Astrocyte (in vitro differentiated cells and primary cell): Measurements from ENCODE around the gene DYNC1LI1. TPM values are rescaled to one million over a fixed set of nuclear protein-coding genes. Genes with fewer than 3 reads are reported as not detected.

ENCODE experiments used
- DNase-seq: peaks from one replicate; pipeline ENCODE4 v3.0.0-alpha.2; 2010; ENCODE audit warnings: low read depth
- FAIRE-seq: peaks from 2 replicates; lab custom pipeline; 2011; peaks lifted over from hg19 to GRCh38; lab: Jason Lieb, UNC
- H2AFZ ChIP-seq: 2 replicates; pipeline ENCODE4 v1.6.0; 2012; ENCODE audit warnings: low read depth, low read length, inconsistent platforms
- H3K27ac ChIP-seq: 2 replicates; pipeline ENCODE4 v1.5.1; 2011; ENCODE audit warnings: low read depth, low read length, inconsistent platforms
- H3K27me3 ChIP-seq: 2 replicates; pipeline ENCODE4 v1.6.0; 2011; ENCODE audit warnings: low read length, inconsistent platforms; ENCODE audit not compliant: insufficient read depth
- H3K36me3 ChIP-seq: 2 replicates; pipeline ENCODE4 v1.5.1; 2011; ENCODE audit warnings: low read length, inconsistent platforms; ENCODE audit not compliant: insufficient read depth
- H3K4me1 ChIP-seq: 2 replicates; pipeline ENCODE4 v1.5.1; 2011; ENCODE audit warnings: low read length, inconsistent platforms; ENCODE audit not compliant: insufficient read depth
- H3K4me2 ChIP-seq: 2 replicates; pipeline ENCODE4 v1.6.0; 2012; ENCODE audit warnings: low read length, inconsistent platforms
- H3K4me3 ChIP-seq: 2 replicates; pipeline ENCODE4 v1.5.1; 2011; ENCODE audit warnings: low read depth, mild to moderate bottlenecking, low read length, inconsistent platforms; ENCODE audit not compliant: insufficient read depth
- H3K79me2 ChIP-seq: 2 replicates; pipeline ENCODE4 v1.6.0; 2012; ENCODE audit warnings: mild to moderate bottlenecking, low read length, inconsistent platforms; ENCODE audit not compliant: insufficient read depth
- H3K9ac ChIP-seq: 2 replicates; pipeline ENCODE4 v1.6.0; 2012; ENCODE audit warnings: mild to moderate bottlenecking, low read length, inconsistent platforms
- H3K9me3 ChIP-seq: 2 replicates; pipeline ENCODE4 v1.5.1; 2012; ENCODE audit warnings: low read depth, mild to moderate bottlenecking, low read length, inconsistent platforms; ENCODE audit not compliant: insufficient read depth
- H4K20me1 ChIP-seq: 2 replicates; pipeline ENCODE4 v1.6.0; 2012; ENCODE audit warnings: low read length, inconsistent platforms; ENCODE audit not compliant: insufficient read depth
- H3K27ac Mint-ChIP-seq: one replicate; pipeline ENCODE4 v1.8.0; 2021; ENCODE audit warnings: mild to moderate bottlenecking, mixed read lengths; ENCODE audit not compliant: unreplicated experiment
- H3K27me3 Mint-ChIP-seq: one replicate; pipeline ENCODE4 v1.8.0; 2021; ENCODE audit warnings: low read depth, mixed read lengths; ENCODE audit not compliant: unreplicated experiment
- H3K36me3 Mint-ChIP-seq: one replicate; pipeline ENCODE4 v1.8.0; 2021; ENCODE audit warnings: low read depth, mixed read lengths; ENCODE audit not compliant: unreplicated experiment
- H3K4me1 Mint-ChIP-seq: one replicate; pipeline ENCODE4 v1.8.0; 2021; ENCODE audit warnings: low read depth, mixed read lengths; ENCODE audit not compliant: unreplicated experiment
- H3K4me3 Mint-ChIP-seq: one replicate; pipeline ENCODE4 v1.8.0; 2021; ENCODE audit warnings: mild to moderate bottlenecking, moderate library complexity, mixed read lengths; ENCODE audit not compliant: unreplicated experiment
- H3K9me3 Mint-ChIP-seq: one replicate; pipeline ENCODE4 v1.8.0; 2021; ENCODE audit warnings: mild to moderate bottlenecking, mixed read lengths; ENCODE audit not compliant: unreplicated experiment
- EZH2 ChIP-seq: IDR thresholded peaks from 2 replicates; pipeline ENCODE4 v1.6.1; 2012; ENCODE audit warnings: mild to moderate bottlenecking, low read length, inconsistent platforms; ENCODE audit not compliant: insufficient read depth
- total RNA-seq: library from RNA; stranded (reverse); gene quantifications from 2 replicates; pipeline ENCODE4 v1.2.1, GENCODE V29; 2021
- TF ChIP-seq, protein P1 (sequence below): IDR thresholded peaks from 2 replicates; pipeline ENCODE4 v1.5.1; 2011; ENCODE audit warnings: low read depth, mild to moderate bottlenecking, inconsistent platforms, low read length, moderate library complexity; ENCODE audit not compliant: insufficient read depth

The DYNC1LI1 gene
- total RNA-seq, 1 donor from 2014 or later, result 43.0 TPM

DNA sequence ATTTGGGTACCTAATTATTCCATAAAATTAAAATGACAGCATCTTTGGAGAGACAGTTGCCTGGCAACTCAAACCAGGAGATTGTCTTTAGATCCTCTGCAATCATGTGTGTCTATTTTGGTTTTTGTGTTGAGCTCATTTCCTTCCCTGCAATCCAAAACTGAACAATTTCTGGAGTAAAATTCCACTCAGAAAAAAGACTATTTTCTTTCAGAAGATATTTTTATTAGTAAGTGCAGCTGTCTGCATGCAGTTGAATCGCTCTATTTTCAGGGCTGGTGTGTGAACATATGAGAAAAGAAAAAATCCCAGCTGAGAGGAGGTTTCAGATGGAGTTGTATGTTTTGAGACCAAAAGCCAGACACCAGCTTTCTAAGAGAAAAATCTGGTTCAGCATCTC is 41.9 kb upstream of the DYNC1LI1 start:
- Histone ChIP-seq H3K36me3 (no peaks in the 10 kb centered on the region), H3K79me2 (no peaks in the 10 kb centered on the region), H4K20me1 (no peaks in the 10 kb centered on the region), H3K27ac (no peak overlapping the region), H3K27me3 (no peaks in the 10 kb centered on the region), H3K9ac (no peak overlapping the region), H3K4me2 (no peak overlapping the region), H3K4me3 (no peak overlapping the region), H3K4me1 (peaks cover 4% of the 10 kb centered on the region), H2AFZ (no peak overlapping the region), H3K9me3 (no peaks in the 10 kb centered on the region)
- Mint-ChIP-seq H3K4me1 (no peaks in the 10 kb centered on the region), H3K36me3 (no peaks in the 10 kb centered on the region), H3K27me3 (peaks cover 12% of the 10 kb centered on the region), H3K9me3 (peaks cover 2% of the 10 kb centered on the region), H3K27ac (no peak overlapping the region), H3K4me3 (no peak overlapping the region)
- DNase-seq (no peak), FAIRE-seq (no peak)
- TF ChIP-seq, protein P1, sequence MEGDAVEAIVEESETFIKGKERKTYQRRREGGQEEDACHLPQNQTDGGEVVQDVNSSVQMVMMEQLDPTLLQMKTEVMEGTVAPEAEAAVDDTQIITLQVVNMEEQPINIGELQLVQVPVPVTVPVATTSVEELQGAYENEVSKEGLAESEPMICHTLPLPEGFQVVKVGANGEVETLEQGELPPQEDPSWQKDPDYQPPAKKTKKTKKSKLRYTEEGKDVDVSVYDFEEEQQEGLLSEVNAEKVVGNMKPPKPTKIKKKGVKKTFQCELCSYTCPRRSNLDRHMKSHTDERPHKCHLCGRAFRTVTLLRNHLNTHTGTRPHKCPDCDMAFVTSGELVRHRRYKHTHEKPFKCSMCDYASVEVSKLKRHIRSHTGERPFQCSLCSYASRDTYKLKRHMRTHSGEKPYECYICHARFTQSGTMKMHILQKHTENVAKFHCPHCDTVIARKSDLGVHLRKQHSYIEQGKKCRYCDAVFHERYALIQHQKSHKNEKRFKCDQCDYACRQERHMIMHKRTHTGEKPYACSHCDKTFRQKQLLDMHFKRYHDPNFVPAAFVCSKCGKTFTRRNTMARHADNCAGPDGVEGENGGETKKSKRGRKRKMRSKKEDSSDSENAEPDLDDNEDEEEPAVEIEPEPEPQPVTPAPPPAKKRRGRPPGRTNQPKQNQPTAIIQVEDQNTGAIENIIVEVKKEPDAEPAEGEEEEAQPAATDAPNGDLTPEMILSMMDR, result no peak
- no peak for TF ChIP-seq EZH2

DNA sequence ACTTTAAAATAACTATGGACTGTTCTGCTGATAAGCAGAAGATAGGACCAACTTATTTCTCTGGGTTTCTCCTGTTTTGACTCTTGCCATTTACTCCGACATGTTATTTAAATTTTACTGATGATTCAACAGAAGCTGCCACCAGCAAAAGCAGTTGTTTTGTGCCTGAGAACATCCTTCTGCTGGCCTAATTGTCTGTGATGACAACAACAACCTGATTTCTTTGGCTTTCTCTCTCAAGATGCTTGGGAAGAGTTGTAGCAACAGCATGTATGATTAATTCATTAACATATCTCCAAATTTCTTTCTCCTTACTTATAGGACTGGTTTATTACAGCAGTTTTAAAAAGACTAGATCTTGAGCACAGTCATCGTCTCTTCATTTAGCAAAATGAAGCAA is 36.9 kb upstream of the DYNC1LI1 start:
- H3K79me2 ChIP-seq, result no peaks in the 10 kb centered on the region
- H3K4me2 ChIP-seq, result no peak overlapping the region
- H3K9me3 ChIP-seq, result no peaks in the 10 kb centered on the region
- H3K4me3 Mint-ChIP-seq, result no peak overlapping the region
- no peak overlapping the region for H3K4me3 ChIP-seq
- H3K36me3 ChIP-seq, result no peaks in the 10 kb centered on the region
- H3K4me1 Mint-ChIP-seq, result no peaks in the 10 kb centered on the region
- H4K20me1 ChIP-seq, result no peaks in the 10 kb centered on the region
- TF ChIP-seq EZH2, result no peak
- TF ChIP-seq, protein P1, result no peak
- H3K27me3 Mint-ChIP-seq, result peaks cover 17% of the 10 kb centered on the region
- no peak overlapping the region for H2AFZ ChIP-seq
- no peak overlapping the region for H3K27ac ChIP-seq
- peaks cover 5% of the 10 kb centered on the region for H3K9me3 Mint-ChIP-seq
- no peaks in the 10 kb centered on the region for H3K36me3 Mint-ChIP-seq
- H3K27ac Mint-ChIP-seq, result no peak overlapping the region
- no peak for FAIRE-seq
- no peak overlapping the region for H3K9ac ChIP-seq
- DNase-seq, result no peak
- H3K27me3 ChIP-seq, result no peaks in the 10 kb centered on the region
- no peaks in the 10 kb centered on the region for H3K4me1 ChIP-seq

DNA sequence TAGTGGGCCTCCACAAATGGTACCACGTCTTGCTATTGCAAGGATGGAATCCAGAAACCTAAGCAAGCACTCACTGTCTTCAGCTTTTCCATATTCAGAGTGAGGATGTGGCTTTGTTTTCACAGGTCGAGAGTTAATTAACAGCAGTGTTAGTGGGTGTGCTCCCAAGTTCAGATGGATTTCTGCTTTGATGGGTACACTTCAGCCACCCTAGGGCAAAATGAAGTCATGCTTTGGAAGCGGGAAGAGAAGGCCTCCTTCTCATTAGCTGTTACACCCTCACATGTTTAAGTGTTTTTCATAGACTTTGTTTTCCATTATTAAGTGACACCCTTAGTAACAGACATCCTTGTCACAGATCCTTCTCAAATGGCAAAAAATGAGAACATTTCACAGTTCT is 36.3 kb upstream of the DYNC1LI1 start:
- no peaks in the 10 kb centered on the region for H3K4me1 Mint-ChIP-seq

More for the DNA sequence above, 36.3 kb upstream of the DYNC1LI1 start:
- Mint-ChIP-seq H3K36me3 (no peaks in the 10 kb centered on the region), H3K27ac (no peak overlapping the region), H3K4me3 (no peak overlapping the region), H3K27me3 (peaks cover 20% of the 10 kb centered on the region), H3K9me3 (peaks cover 5% of the 10 kb centered on the region)
- no peak overlapping the region for H3K4me3 ChIP-seq
- H2AFZ ChIP-seq, result no peak overlapping the region
- H3K9me3 ChIP-seq, result no peaks in the 10 kb centered on the region
- no peak overlapping the region for H3K27ac ChIP-seq
- no peak overlapping the region for H3K4me2 ChIP-seq
- DNase-seq (no peak), FAIRE-seq (no peak)
- no peaks in the 10 kb centered on the region for H4K20me1 ChIP-seq
- no peaks in the 10 kb centered on the region for H3K79me2 ChIP-seq
- H3K9ac ChIP-seq, result no peak overlapping the region
- peaks cover 3% of the 10 kb centered on the region for H3K27me3 ChIP-seq
- H3K4me1 ChIP-seq, result no peaks in the 10 kb centered on the region
- no peak for TF ChIP-seq EZH2
- TF ChIP-seq, protein P1, result no peak
- no peaks in the 10 kb centered on the region for H3K36me3 ChIP-seq
